Fibroblast of skin of right biceps (primary cell): ENCODE data around the gene TRIO.

Source experiments
- DNase-seq: peaks from one replicate; pipeline ENCODE4 v3.0.0-alpha.2; 2013

TRIO gene

DNA sequence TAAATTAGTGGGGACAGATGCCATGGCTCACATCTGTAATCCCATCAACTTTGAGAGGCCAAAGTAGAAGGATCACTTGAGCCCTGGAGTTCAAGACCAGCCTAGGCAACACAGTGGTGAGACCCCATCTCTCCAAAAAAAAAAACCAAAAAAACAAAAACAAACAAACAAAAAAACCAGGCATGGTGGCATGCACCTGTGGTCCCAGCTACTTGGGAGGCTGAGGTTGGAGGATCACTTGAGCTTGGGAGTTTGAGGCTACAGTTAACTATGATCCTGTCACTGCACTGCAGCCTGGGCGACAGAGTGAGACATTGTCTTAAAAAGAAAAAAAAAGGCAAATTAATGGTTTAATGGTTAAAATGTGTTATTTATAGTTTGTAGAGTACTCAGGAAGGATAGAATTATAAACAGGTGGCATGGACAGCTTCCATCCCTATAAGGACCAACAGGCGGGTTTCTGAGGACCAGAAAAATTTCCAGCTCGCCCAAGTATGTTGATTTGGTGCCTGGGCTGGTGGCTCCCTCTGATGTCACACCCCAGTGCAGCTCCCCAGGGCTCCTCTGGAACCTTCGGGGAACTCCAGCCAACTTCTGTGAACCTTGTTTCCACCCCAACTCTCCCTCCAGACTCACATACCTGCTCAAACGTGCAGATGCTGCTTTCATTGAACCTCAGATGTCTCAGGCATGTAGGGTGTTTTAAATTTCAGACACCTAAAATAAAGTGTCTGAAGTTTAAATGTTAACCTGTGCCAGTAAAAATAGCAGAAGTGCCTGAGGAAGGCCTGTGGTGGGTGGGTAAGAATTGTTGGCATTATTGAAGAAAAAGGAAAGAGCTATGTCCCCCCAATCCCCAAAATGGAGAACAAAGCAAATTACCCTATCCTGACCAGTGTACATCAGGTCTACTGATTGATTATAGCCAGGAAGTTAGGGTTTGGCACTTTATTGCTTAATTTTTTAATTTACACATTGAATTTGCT is 69.0 kb downstream of the TRIO start:
- DNase-seq, result no peak

DNA sequence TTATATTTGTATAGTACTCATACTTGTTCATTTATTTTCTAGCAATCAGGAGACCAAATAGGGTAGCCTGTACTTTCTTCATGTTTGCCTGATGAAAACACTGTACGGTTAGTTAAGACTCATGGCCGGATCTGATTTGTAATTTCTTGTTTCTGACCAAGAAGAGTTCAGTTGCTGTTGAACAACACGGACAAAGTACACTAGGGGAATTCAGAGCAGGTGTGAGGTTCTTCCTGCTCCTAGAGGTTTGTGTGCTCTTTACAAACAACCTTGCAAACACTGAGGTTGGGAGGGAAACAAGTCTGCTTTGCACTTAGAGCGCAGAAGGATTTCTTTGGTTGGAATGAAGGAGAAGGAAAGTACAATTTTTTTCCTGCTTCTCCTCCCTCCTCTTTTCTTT is 69.7 kb downstream of the TRIO start:
- no peak for DNase-seq

DNA sequence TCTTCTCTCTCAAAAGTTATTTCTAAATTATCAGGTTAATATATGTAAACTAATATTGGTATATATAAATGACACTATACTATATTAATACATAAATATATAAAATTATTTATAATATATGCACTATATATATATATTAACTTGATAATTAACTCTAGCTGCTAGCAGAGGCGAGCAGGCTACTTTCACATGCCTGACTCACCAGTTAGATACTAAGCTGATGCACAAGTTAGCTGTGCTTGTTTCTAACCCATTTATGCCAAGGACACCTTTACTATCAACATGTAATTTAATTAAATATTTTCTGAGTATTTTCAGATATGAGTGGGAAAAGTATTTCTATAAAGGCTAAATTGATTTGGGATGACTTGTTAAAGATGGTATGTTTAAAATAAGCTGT is 70.1 kb downstream of the TRIO start:
- no peak for DNase-seq

DNA sequence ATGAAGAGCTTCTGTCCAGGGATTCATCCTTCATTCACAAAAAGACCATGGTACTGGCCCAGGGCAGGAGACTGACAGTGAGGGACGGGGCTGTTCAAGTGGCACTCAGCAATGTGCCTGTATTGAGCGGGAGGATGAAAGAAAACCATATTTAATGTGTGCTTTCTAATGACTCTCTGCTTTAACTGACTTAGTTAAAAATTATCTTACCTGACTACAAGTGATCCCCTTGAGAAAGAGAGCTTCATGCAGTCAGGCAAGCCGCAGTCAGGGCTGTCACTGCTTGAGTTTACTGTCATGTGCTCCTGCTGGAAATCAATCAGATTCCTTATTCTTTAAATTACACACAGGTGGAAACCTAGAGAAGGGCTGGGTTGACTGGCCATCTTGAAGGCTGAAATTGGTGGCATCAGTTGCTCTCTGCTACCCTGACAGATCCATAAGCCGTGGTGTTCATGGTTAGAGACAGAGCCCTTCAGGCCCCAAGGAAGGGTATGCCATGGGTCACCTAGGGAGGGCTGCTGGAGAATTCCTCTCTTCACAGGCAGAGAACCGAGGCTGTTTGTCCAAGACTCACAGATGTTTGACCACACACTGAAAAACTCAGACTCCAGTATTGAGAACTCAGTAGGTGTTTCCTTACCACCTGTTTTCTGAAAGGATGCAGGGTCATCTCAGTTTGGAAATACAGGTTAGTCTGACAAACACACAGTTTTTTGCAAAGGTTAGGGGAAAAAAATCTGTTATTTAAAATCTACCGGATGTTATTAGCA is 70.9 kb downstream of the TRIO start:
- DNase-seq, result no peak

DNA sequence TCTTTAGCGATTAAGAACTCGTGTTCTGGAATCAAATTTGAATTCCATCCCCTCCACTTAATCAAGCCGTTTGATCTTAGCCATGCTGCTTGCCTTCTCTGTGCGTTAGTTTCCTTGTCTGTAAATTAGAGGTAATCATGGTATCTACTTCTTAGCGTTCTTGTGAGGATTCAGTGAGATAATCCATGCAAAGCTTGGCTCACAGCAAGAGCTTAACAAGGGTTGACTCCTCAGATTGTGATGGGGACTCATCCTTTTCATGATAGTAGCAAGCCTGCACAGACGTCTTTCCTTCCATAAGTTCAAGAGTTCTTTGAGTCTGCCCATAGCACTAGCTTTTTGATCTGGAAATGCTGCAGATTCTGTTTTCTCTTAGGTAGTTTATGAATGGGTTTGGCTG is 72.8 kb downstream of the TRIO start:
- DNase-seq, result no peak

DNA sequence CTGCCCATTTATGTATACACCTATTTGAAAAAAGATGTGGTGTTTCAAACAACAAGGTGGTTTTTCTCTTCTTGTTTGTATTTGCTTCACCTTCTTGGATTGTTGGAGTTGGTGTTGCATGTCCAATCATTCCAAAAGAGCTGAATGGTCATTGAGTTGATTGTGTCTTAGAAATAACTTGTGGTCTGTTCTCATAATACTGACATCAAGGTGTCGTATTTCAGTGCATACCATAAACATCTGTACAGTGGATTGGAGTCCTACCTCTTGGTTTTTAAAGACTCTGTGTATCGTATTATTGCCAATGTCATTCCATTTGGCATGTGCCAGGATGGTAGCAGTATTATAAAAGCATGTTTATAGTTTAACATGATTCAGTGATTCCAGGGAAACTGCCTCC is 73.2 kb downstream of the TRIO start:
- no peak for DNase-seq

DNA sequence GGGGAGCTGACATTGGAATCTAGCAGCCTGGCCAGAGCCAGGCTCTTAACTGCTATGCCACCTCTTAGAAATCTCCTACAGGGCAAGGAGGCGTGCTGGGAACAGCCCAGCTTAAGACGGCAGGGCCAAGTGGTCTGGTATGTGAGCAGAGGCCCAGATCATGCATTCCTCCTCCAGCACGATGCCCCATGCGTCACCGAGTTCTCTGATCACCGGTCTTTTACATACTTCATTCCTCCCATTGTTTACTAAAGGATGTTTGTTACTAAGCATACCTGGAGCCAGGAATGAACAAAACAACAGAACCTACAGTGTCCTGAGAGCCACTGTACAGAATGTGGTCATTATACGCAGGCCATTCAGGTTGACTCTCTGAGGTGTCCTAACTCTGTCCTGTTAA is 73.8 kb downstream of the TRIO start:
- DNase-seq, result no peak

DNA sequence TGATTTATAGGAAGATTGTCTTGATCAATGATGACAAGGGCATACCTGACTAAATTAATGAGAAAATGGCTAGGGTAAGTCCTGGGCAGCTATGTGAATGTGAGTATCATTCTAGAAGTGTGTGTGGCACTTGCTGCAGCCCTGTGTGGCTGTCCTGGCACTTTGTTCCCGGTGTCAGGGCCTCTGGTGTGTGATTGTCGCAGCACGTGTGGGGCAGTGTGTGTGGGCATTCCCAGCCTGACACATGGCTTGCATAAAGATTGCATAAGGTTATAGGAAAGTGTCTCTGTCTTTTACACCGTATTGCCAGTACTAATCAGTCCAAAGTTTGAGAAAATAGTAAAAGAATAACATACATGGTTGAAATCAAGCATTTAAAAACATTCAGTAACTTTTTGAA is 74.4 kb downstream of the TRIO start:
- DNase-seq, result no peak

DNA sequence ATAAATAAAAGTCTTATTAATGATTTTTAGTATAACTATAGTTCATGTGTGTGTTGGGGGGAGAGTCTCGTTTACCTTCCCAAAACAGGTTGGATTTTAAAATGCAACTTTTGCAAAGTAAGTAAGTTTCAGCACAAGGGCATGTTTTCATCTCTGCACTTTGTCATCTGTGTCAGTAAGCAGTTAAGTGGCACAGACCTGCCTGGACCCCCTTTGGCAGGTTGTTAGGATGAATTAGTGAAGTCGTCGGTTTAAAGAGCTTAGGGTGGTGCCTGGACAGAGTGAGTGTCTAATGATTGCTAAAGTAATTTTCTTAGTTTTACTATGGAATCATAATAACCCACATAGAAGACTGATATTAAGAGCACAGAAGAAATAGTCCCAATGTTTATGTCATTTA is 74.9 kb downstream of the TRIO start:
- DNase-seq, result no peak

DNA sequence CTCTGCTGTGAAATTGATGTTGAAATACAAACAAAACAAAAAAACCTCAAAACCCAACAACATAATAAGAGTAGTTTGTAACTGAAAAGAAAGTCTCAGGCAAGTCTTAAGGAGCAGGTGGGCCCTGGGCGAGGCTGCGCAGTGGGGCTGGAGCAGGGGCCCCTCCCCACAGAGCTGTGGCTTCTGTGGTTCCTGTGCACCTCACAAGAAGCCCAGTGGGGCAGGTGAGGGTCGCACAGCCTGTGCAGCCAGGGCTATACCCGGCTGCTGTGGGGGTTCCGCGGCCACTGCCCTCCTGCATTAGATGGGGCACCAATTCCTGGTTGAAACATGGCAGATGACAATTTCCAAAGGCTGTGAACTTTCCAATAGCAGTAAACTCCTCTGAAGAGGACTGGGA is 75.3 kb downstream of the TRIO start:
- DNase-seq, result no peak

DNA sequence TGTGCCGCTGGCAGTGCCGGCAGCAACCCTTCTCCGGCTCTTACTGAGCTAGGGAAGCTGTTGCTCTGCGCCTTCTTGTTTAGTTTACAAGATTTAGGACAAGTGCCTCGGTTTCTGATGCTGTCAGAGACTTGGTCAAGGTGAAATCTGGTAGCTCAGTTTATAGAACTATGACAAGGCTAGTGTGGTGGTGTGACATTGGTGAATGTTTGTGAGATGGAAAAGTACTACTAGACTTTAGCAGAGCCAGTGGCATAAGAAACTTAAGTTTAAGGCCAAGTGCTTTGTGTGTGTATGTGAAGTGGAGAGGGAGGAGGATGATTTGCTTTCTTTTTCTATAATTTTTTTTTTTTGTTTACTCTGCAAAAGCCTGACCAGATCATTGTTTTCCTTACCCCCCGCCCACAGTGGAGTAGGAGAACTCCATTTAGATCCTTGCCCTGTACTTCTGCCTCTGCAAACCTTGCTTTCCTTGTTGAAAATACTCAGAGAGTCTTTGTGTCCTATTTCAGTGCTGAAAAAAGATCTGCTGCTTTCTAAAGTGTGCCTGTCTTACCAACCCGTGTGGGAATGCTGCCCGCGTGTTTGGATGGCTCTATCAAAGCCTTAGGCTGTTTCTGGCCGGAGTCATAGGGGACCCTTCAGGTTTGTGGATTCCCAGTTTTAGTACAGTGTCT is 75.9 kb downstream of the TRIO start:
- no peak for DNase-seq

DNA sequence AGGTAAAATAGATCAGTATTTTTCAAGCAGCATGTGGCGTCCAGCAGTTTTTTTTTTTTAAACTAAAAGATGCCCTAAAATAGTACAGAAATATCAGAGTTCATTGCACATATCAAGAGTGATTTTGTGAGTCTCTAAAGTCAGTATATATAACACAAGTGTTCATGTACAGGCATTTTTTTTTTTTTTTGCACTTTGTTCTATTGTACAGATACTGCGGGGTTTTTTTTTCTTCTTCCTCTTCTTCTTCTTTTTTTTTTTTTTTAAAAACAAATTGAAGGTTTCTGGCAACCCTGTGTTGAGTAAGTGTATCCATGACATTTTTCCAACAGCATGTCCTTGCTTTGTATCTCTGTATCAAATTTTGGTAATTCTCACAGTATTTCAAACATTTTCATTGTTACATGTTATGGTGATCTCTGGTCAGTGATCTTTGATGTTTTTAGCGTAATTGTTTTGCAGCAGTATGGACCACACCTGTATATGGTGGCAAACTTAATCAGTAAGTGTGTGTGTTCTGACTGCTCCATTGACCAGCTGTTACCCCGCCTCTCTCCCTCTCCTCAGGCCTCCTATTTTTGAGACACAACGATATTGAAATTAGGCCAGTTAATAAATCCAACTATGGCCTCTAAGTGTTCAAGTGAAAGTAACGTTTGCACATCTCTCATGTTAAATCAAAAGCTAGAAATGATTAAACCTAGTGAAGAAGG is 76.8 kb downstream of the TRIO start:
- no peak for DNase-seq

DNA sequence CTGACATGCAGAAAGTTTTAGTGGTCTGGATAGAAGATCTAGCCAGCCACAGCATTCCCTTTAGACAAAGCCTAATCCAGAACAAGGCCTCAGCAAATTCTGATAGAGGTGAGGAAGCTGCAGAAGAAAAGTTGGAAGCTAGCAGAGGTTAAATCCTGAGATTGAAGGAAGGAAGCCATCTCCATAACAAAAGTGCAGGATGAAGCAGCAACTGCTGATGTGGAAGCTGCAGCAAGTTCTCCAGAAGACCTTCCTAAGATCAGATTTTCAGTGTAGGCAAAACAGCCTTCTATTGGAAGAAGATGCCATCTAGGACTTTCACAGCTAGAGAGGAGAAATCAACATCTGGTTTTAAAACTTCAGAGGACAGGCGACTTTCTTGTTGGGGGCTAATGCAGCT is 77.5 kb downstream of the TRIO start:
- no peak for DNase-seq

DNA sequence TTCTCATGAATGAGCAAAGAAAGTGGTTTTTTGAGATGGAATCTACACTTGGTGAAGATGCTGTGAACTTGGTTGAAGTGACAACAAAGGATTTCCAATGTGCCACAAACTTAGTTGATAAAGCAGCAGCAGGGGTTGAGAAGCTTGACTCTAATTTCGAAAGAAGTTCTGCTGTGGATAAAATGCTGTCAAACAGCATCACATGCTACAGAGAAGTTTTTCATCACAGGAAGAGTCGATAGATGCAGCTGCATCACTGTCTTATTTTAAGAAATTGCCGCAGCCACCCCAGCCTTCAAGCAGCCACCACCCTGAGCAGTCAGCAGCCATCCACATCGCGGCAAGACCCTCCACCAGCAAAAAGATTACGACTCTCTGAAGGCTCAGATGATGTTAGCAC is 78.6 kb downstream of the TRIO start:
- no peak for DNase-seq

DNA sequence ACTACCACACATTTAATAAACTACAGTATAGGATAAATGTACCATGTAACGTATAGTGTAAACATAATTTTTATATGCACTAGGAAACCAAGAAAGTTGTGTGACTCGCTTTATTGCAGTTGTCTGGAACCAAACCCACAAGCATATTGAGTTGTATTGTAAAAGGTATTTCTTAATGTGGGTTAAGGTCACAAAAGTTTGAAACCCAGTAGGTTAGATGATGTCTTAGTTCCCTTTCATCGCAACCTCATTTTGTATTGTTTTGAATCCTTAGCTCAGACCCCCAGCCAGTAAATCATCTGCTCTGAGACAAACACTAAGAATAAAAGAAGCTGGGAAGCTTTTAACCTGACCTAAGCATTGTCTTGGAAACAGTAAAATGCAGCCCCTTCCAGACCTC is 79.1 kb downstream of the TRIO start:
- no peak for DNase-seq

DNA sequence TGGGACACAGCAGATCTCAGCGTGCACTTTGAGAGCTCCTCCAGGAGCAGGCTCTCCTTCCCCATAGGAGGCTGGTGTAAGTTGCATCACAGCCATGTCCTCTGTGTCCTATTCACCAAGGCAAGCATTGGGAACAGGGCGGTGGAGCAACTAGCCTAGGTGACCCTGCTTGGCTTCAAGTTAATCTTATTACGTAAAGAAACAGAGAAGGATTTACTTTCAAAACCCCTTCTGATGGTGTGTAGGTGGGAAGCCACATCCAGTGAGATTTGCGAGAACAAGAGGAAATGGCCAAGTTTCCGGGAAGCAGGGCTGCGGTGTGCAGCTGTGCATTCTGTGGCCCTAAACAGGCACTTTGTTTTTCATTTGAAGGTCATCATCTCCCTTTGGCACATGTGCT is 80.2 kb downstream of the TRIO start:
- no peak for DNase-seq

DNA sequence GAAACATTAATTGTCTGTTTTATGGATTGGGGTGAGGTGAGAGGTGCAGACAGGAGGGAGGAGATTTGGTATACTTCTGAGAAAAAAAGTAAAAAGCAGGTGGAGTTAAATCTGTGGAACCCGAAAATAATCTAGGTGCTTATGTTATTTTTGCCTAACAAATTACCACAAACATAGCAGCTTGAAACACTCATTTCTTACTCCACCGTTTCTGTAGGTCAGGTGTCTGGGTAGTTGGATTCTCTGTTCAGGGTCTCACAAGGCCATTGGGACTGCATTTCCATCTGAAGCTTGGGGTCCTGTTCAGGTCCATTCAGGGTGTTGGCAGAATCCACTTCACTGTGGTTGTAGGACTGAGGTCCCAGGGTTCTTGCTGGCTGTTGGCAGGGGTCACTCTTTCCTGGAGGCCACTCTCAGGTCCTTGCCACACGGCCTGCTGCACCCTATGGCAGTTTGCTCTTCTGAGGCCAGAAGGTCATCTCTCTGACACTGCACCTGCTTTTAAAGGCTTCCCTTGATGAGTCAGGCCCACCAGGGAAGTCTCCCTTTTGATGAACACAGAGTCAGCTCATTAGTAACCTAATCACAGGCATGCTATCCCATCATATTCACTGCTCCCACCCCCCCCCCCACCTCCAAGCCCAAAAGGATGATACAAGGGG is 82.2 kb downstream of the TRIO start:
- no peak for DNase-seq

DNA sequence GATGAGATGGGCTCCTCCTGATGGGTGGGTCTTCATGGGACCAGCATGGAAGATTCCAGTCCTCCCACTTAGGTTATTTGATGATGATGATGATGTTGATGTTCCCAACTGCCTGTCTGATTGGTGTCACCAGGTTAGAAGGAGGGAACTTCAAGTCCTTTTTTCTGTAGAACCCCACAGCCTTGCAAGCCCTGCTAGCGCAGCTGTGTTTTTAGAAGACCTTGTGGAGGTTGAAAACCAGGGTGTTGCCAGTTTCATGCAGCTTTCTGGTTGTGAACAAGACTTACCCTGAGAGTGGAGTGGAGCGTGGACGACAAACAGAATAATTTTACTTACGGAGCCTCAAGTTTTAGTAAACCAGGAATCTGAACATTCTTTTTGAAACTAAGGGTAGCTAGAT is 83.0 kb downstream of the TRIO start:
- DNase-seq, result no peak

DNA sequence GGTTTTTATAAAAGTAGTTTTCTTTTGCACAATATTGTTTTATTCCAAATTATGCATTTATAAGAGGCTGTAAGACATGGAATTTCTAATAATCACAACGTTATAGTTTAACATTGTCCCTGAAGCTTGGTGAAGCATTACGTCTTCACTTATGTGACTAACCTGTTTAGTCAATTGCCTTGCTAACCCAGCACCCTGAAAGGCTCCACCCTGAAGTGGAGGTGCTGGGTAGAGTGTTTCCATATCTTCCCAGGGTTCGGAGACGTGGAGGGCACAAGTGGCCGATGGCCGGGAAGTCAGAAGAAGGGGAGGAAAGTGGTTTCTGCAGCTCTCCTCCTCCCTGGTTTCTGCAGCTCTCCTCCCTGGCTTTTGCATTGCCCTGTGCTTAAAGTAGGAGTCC is 83.4 kb downstream of the TRIO start:
- DNase-seq, result no peak

DNA sequence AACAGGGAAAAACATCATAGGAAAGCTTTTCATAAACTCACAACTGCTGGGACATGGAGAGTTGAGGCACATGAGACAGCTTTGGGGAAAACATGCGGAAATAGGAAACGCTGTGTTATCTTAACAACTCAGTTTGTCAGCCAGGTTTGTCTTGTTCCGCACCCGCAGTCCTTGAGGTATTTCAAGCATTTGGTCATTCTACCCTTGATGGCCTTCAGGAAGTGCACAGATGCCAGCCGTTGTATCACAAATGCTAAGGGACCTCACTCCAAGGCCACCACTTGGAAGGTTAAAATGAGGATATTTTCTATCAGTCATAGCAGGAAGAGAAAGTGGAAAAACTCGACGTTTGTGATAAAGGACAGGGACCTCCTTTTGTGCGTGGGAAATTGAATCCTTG is 83.8 kb downstream of the TRIO start:
- no peak for DNase-seq

DNA sequence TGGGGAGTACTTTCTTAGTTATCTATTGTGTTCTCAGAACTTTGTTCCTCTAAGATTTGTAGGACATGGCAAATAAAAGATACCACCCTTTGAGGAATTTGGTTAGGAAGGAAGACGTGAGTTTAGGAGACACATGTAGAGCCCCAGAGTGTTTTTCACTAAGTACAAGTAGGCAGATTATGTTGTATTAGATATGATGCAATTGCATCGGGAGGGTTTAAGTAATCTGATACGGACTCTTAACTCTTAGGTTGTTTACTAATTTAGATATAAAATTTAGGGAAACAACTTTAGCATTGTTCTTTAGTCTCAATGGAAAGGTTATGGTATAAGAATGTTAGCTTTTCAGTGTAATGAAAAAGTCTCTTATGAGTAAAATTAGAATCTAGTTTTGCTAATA is 84.4 kb downstream of the TRIO start:
- DNase-seq, result no peak

DNA sequence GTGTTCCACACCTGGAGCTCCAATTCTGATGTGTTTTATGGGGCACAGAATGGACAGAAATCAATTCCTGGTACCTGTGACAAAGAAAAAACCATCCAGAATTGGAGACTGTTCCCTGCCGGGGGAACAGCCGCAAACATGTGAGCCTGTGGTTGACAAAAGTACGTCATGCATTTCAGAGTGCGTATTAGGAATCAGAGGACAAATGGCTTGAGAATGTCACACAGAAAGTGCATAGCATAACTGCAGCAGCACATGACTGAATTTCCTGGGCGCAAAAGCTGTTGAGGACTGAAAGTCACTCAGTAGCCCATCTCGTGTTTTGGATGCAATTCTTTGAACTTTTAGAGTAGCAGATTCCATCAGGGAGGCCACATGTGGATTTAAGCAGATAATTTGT is 85.1 kb downstream of the TRIO start:
- peak; percentile 87 for DNase-seq

DNA sequence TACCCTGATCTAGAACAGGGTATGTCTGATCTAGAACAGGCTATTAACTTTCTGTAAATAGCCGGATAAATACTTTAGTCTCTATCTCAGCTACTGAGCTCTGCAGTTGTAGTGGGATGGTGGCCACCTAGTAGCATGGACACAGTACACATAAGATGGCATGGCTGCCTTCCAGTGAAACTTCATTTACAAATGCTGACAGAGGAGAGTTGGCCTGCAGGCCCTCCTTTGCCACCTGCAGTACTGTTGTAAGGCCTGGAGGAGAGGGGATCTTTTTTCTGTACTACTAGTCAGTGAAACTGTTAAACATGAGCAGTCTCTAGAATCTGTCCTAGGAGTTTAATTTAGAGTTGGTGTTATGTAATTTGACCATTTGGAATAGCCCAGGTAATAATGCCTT is 86.0 kb downstream of the TRIO start:
- DNase-seq, result no peak
